ENCODE data around the gene SUGCT. TPM values are rescaled to one million over a fixed set of nuclear protein-coding genes. Genes with fewer than 3 reads are reported as not detected.
A peak's percentile ranks its signal among the peaks of the same experiment; 100 is the strongest.

The SUGCT gene
- total RNA-seq, 1 donor from 2014 or later, result 11.9 TPM

- H3K36me3 Mint-ChIP-seq (ENCODE audit: unreplicated experiment), result peaks cover 17% of the 10 kb centered on the region
- H3K4me3 Mint-ChIP-seq (ENCODE audit: unreplicated experiment), result no peak overlapping the region
- H3K9me3 Mint-ChIP-seq (ENCODE audit: unreplicated experiment), result peaks cover 26% of the 10 kb centered on the region
- H3K4me1 Mint-ChIP-seq (ENCODE audit: unreplicated experiment), result peaks cover 18% of the 10 kb centered on the region
- no peak for TF ChIP-seq CTCF (IDR thresholded peaks at IDR 0.05)
- H3K27ac Mint-ChIP-seq (ENCODE audit: unreplicated experiment), result no peak overlapping the region
- no peaks in the 10 kb centered on the region for H3K27me3 Mint-ChIP-seq (ENCODE audit: unreplicated experiment)
- no peak for DNase-seq (ENCODE audit: extremely low spot score, unreplicated experiment)
Observed at GRCh38 chr7:40429826-40430225, 295.0 kb downstream of the SUGCT start.

DNA sequence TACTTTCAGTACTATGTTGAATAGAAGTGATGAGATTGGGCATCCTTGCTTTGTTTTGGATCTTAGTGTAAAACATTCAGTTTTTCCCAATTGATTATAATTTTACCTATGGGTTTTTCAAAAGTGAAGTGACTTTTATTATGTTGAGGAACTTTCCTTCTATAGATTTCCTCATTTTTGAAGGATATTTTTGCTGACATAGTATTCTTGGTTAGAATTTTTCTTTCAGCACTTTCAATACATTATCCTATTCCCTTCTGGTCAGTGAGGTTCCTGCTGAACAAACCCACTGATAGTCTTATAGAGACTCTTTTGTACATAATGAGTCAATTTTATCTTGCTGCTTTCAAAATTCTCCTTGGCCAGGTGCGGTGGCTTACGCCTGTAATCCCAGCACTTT lies 297.2 kb downstream of the SUGCT start:
- DNase-seq (ENCODE audit: extremely low spot score, unreplicated experiment), result no peak
- H3K4me3 Mint-ChIP-seq (ENCODE audit: unreplicated experiment), result no peak overlapping the region
- no peaks in the 10 kb centered on the region for H3K27me3 Mint-ChIP-seq (ENCODE audit: unreplicated experiment)
- H3K27ac Mint-ChIP-seq (ENCODE audit: unreplicated experiment), result no peak overlapping the region
- peaks cover 17% of the 10 kb centered on the region for H3K36me3 Mint-ChIP-seq (ENCODE audit: unreplicated experiment)
- H3K4me1 Mint-ChIP-seq (ENCODE audit: unreplicated experiment), result peaks cover 31% of the 10 kb centered on the region
- no peak for TF ChIP-seq CTCF (IDR thresholded peaks at IDR 0.05)
- peaks cover 26% of the 10 kb centered on the region for H3K9me3 Mint-ChIP-seq (ENCODE audit: unreplicated experiment)

GRCh38 chr7:40436710-40437109 lies 301.9 kb downstream of the SUGCT start:
- Mint-ChIP-seq H3K4me3 (ENCODE audit: unreplicated experiment) (no peak overlapping the region), H3K27ac (ENCODE audit: unreplicated experiment) (peak overlapping the region; percentile 95), H3K27me3 (ENCODE audit: unreplicated experiment) (no peaks in the 10 kb centered on the region), H3K9me3 (ENCODE audit: unreplicated experiment) (peaks cover 23% of the 10 kb centered on the region), H3K36me3 (ENCODE audit: unreplicated experiment) (peaks cover 22% of the 10 kb centered on the region), H3K4me1 (ENCODE audit: unreplicated experiment) (peaks cover 52% of the 10 kb centered on the region)
- TF ChIP-seq CTCF (IDR thresholded peaks at IDR 0.05), result no peak
- no peak for DNase-seq (ENCODE audit: extremely low spot score, unreplicated experiment)

DNA sequence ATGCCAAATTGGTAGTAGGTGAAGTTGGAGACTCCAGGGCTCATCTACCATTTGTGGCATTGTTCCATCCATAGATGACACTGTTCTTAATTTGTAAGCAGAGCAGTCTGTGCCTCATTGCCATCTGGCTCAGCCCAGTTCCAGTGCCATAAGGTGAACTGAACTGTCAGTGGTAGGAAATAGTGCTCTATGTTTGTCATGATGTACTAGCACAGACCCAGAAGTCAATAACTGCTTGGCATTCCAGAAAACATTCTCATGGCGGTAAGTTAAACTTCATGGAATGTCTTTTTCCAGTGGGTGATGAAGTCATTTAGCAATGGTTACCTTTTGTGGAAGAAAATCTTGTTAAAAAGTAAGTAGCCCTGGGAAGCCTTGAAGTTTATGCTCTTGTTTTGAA lies 302.7 kb downstream of the SUGCT start:
- no peak for TF ChIP-seq CTCF (IDR thresholded peaks at IDR 0.05)
- no peaks in the 10 kb centered on the region for H3K27me3 Mint-ChIP-seq (ENCODE audit: unreplicated experiment)
- H3K9me3 Mint-ChIP-seq (ENCODE audit: unreplicated experiment), result peaks cover 28% of the 10 kb centered on the region
- H3K4me3 Mint-ChIP-seq (ENCODE audit: unreplicated experiment), result no peak overlapping the region
- H3K36me3 Mint-ChIP-seq (ENCODE audit: unreplicated experiment), result peaks cover 21% of the 10 kb centered on the region
- peaks cover 52% of the 10 kb centered on the region for H3K4me1 Mint-ChIP-seq (ENCODE audit: unreplicated experiment)
- peak overlapping the region; percentile 95 for H3K27ac Mint-ChIP-seq (ENCODE audit: unreplicated experiment)
- no peak for DNase-seq (ENCODE audit: extremely low spot score, unreplicated experiment)

- peak overlapping the region; percentile 95 for H3K27ac Mint-ChIP-seq (ENCODE audit: unreplicated experiment)
- no peaks in the 10 kb centered on the region for H3K27me3 Mint-ChIP-seq (ENCODE audit: unreplicated experiment)
- peak overlapping the region; percentile 10 for H3K4me3 Mint-ChIP-seq (ENCODE audit: unreplicated experiment)
- peaks cover 52% of the 10 kb centered on the region for H3K4me1 Mint-ChIP-seq (ENCODE audit: unreplicated experiment)
- TF ChIP-seq CTCF (IDR thresholded peaks at IDR 0.05), result no peak
- no peak for DNase-seq (ENCODE audit: extremely low spot score, unreplicated experiment)
- H3K36me3 Mint-ChIP-seq (ENCODE audit: unreplicated experiment), result peaks cover 16% of the 10 kb centered on the region
- H3K9me3 Mint-ChIP-seq (ENCODE audit: unreplicated experiment), result peaks cover 23% of the 10 kb centered on the region
Observed at GRCh38 chr7:40437936-40438634, 303.3 kb downstream of the SUGCT start.

Data from osteocyte (in vitro differentiated cells).